ENCODE results near the gene ATP8B3. TPM values are rescaled to one million over a fixed set of nuclear protein-coding genes. Genes with fewer than 3 reads are reported as not detected.
A peak's percentile ranks its signal among the peaks of the same experiment; 100 is the strongest.

ATP8B3 gene
- total and polyA plus RNA-seq, 2 of the 13 experiments (the other 11 are each of a cell fraction or from before 2014, with no cell fraction given): 2.6 to 5.9 TPM

DNA sequence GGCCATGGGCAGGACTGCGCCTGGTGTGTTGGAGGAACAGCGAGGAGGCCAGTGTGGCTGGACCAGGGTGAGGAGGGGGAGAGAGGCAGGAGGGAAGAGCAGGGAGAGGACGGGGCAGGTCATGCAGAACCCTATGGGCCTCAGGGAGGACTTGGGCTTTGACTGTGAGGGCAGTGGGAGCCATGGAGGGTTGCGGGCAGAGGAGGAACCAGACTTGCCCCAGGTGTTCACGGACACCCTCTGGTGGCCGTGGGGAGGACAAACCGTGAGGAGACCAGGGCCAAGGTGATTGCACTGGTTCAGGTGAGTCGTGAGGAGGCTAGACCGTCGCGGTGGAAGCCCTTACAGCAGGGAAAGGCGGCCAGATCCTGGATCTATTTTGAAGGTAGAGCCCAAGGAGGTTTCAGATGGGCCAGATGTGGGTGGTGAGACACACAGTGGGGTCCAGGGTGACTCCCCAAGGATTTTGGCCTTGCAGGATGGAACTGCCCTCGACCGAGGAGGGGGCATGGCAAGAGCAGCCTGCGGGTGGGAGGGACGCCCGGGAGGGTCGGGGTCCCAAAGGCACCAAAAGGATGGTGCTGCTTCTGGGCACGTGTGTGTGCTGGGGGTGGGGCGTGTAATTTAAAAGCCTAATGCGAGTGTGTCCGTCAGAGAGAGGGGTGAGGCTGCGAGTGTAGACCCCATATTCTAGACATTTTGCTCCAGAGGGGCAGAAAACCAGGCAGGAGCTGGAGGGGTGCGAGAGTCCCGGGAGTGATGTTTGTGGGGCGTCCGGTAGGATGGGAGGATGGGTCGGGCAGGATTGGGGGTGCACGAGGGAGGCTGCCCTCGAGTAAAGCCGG lies 39.0 kb upstream of the ATP8B3 start:
- in situ Hi-C loops (cut with HindIII; ENCODE audit: extremely low pct_ligation_motif_present, low pct_unique_long_range_greater_than_20kb): no loop called here
- no peak for FAIRE-seq
- TF ChIP-seq AGO1 (IDR thresholded peaks at IDR 0.05; ENCODE audit: low read depth, low read length, poor library complexity, severe bottlenecking) (no peak), ZNF414 (CRISPR knock-in tag; IDR thresholded peaks at IDR 0.05) (no peak), HNRNPUL1 (IDR thresholded peaks at IDR 0.05; ENCODE audit: low read depth, low read length) (no peak), HMGA1 (CRISPR knock-in tag; conservative IDR thresholded peaks at IDR 0.05) (no peak), ZBTB7A (CRISPR knock-in tag; IDR thresholded peaks at IDR 0.05) (no peak), E2F1 (CRISPR knock-in tag; IDR thresholded peaks at IDR 0.05) (no peak), ADNP (CRISPR knock-in tag; IDR thresholded peaks at IDR 0.05) (0 out of 2 replicates have a peak, but pooled peaks have one; percentile 14), ZFP62 (CRISPR knock-in tag; IDR thresholded peaks at IDR 0.05) (no peak), GATA4 (IDR thresholded peaks at IDR 0.05; ENCODE audit: borderline replicate concordance, low read depth) (no peak), SP140L (CRISPR knock-in tag; IDR thresholded peaks at IDR 0.05; ENCODE audit: borderline replicate concordance) (no peak), PHF21A (CRISPR knock-in tag; IDR thresholded peaks at IDR 0.05) (no peak), CTCF (CRISPR knock-in tag; IDR thresholded peaks at IDR 0.05) (peak; percentile 43), THAP7 (CRISPR knock-in tag; IDR thresholded peaks at IDR 0.05) (no peak)
- TF ChIP-seq, protein P1, sequence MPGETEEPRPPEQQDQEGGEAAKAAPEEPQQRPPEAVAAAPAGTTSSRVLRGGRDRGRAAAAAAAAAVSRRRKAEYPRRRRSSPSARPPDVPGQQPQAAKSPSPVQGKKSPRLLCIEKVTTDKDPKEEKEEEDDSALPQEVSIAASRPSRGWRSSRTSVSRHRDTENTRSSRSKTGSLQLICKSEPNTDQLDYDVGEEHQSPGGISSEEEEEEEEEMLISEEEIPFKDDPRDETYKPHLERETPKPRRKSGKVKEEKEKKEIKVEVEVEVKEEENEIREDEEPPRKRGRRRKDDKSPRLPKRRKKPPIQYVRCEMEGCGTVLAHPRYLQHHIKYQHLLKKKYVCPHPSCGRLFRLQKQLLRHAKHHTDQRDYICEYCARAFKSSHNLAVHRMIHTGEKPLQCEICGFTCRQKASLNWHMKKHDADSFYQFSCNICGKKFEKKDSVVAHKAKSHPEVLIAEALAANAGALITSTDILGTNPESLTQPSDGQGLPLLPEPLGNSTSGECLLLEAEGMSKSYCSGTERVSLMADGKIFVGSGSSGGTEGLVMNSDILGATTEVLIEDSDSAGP (CRISPR knock-in tag; IDR thresholded peaks at IDR 0.05; ENCODE audit: borderline replicate concordance): no peak
- TF ChIP-seq, protein P2, sequence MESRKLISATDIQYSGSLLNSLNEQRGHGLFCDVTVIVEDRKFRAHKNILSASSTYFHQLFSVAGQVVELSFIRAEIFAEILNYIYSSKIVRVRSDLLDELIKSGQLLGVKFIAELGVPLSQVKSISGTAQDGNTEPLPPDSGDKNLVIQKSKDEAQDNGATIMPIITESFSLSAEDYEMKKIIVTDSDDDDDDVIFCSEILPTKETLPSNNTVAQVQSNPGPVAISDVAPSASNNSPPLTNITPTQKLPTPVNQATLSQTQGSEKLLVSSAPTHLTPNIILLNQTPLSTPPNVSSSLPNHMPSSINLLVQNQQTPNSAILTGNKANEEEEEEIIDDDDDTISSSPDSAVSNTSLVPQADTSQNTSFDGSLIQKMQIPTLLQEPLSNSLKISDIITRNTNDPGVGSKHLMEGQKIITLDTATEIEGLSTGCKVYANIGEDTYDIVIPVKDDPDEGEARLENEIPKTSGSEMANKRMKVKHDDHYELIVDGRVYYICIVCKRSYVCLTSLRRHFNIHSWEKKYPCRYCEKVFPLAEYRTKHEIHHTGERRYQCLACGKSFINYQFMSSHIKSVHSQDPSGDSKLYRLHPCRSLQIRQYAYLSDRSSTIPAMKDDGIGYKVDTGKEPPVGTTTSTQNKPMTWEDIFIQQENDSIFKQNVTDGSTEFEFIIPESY (CRISPR knock-in tag; IDR thresholded peaks at IDR 0.05): peak; percentile 84; the same call in 1 of the 2 replicates

More for the DNA sequence above, 39.0 kb upstream of the ATP8B3 start:
- Histone ChIP-seq H3K9ac (ENCODE audit: insufficient read depth, low read depth, low read length) (no peak overlapping the region), H4K20me1 (ENCODE audit: insufficient read depth, low read length) (peaks cover 24% of the 10 kb centered on the region), H3K4me2 (ENCODE audit: low read depth, low read length) (no peak overlapping the region), H3K9me3 (ENCODE audit: low read length) (no peaks in the 10 kb centered on the region), H3K4me1 (ENCODE audit: insufficient read depth, low read length) (peaks cover 29% of the 10 kb centered on the region), H3K27ac (ENCODE audit: extremely low read length, insufficient read depth, low read length) (no peak overlapping the region), H3K27me3 (ENCODE audit: control insufficient read depth in 1 of 2, insufficient read depth in 2 of 2, low read length in 2 of 2) (no peaks in the 10 kb centered on the region; a peak in 1 of 5 replicates), H3K4me3 (replicated peaks in 1 of 3; ENCODE audit: insufficient read depth in 1 of 3, low read depth in 2 of 3, low read length in 3 of 3) (no peak overlapping the region), H3K36me3 (replicated peaks in 1 of 2; ENCODE audit: control insufficient read depth in 1 of 2, insufficient read depth in 2 of 2, low read length in 2 of 2) (peaks cover 2 to 3% of the 10 kb centered on the region in 2 experiments; a peak in 1 of 5 replicates), H3K79me2 (ENCODE audit: insufficient read depth, low read length) (peaks cover 27% of the 10 kb centered on the region), H2AFZ (ENCODE audit: low read length) (no peak overlapping the region)
- WGBS (ENCODE audit: low lambda C conversion rate): 95% methylated on average over 26 of the region's 31 CpGs
- DNase-seq (ENCODE audit: low spot score) (no peak), ATAC-seq (no peak)
- ChIA-PET POLR2A (no interaction called here), CTCF (ENCODE audit: low intra/inter-chr PET ratio, low total read pairs) (no interaction called here)
- no TSS peak for BruUV-seq (replicated peaks)
- intact Hi-C loops (cut with micrococcal nuclease; ENCODE audit: unreplicated experiment): no loop called here
